MM.1S (cell line): ENCODE results near the gene WNT3.

Experiments used
- CTCF ChIP-seq: fragments of 300-600 bp; sonication (generic); IDR thresholded peaks from 2 replicates; pipeline ENCODE4 v1.5.1; 2016; ENCODE audit warnings: antibody characterized with exemption, low read length, mixed read lengths
- EZH2 ChIP-seq: fragments of 300-600 bp; sonication (generic); optimal IDR thresholded peaks from 2 replicates; pipeline ENCODE3; 2017; ENCODE audit warnings: low read depth, mild to moderate bottlenecking, antibody characterized with exemption, low read length, mixed read lengths
- EZH2phosphoT487 ChIP-seq: fragments of 300-600 bp; sonication (generic); IDR thresholded peaks from 2 replicates; pipeline ENCODE4 v1.6.1; 2018; ENCODE audit warnings: antibody characterized with exemption, low read length

GRCh38 chr17:46744441-46744840, 74.1 kb downstream of the WNT3 start:
- TF ChIP-seq CTCF (no peak), EZH2 (no peak), EZH2phosphoT487 (no peak)
